IMR-90 (cell line): ENCODE results near the gene CALHM6. TPM values are rescaled to one million over a fixed set of nuclear protein-coding genes. Genes with fewer than 3 reads are reported as not detected.

Experiments
- ATAC-seq: fragments of 200-7000 bp; cut with Tn5 transposase; 2 replicates; pipeline ENCODE4 v1.9.1; 2020; ENCODE audit warnings: low read depth, mild to moderate bottlenecking, moderate library complexity
- BruUV-seq: library from RNA; stranded (reverse); fragments of 400-500 nt; replicated peaks from 2 replicates; lab custom pipeline; 2021; lab: Mats Ljungman, UMichigan
- CTCF ChIA-PET: fragments of 300-600 bp; formaldehyde crosslinking; extraction: SDS; loops from one replicate; lab custom pipeline; 2021; ENCODE audit warnings: antibody characterized with exemption; lab: Yijun Ruan, JAX
- POLR2A ChIA-PET: fragments of 300-600 bp; sonication (Branson Sonifier 250); formaldehyde crosslinking; loops from one replicate; lab custom pipeline; 2022; ENCODE audit warnings: antibody characterized with exemption; ENCODE audit not compliant: unreplicated experiment; lab: Charles Lee
- DNase-seq: peaks from one replicate; pipeline ENCODE4 v3.0.0; 2013
- H2AFZ ChIP-seq: replicated peaks from 2 replicates; pipeline ENCODE3; 2013; ENCODE audit warnings: low read length, mild to moderate bottlenecking; ENCODE audit not compliant: poor library complexity
- H2AK5ac ChIP-seq: 2 replicates; pipeline ENCODE4 v1.6.1; 2013; ENCODE audit warnings: low read depth, low read length, inconsistent platforms
- H2AK9ac ChIP-seq: replicated peaks from 2 replicates; pipeline ENCODE3; 2013; ENCODE audit warnings: mild to moderate bottlenecking, low read depth, low read length, moderate library complexity; ENCODE audit not compliant: poor library complexity
- H2BK120ac ChIP-seq: 2 replicates; pipeline ENCODE4 v1.6.1; 2013; ENCODE audit warnings: low read depth, low read length, inconsistent platforms
- H2BK15ac ChIP-seq: 3 replicates; pipeline ENCODE4 v1.6.1; 2013; ENCODE audit warnings: low read depth, low read length, inconsistent platforms
- H2BK20ac ChIP-seq: 2 replicates; pipeline ENCODE4 v1.6.1; 2013; ENCODE audit warnings: low read depth, mild to moderate bottlenecking, inconsistent platforms, low read length, moderate library complexity
- H2BK5ac ChIP-seq: 2 replicates; pipeline ENCODE4 v1.6.1; 2013; ENCODE audit warnings: mild to moderate bottlenecking, low read depth, low read length, inconsistent platforms; ENCODE audit not compliant: poor library complexity, severe bottlenecking
- H3K14ac ChIP-seq: replicated peaks from 2 replicates; pipeline ENCODE4 v1.6.1; 2013; ENCODE audit warnings: low read depth, low read length, inconsistent platforms
- H3K18ac ChIP-seq: 2 replicates; pipeline ENCODE4 v1.6.1; 2013; ENCODE audit warnings: low read depth, low read length, control low read depth
- H3K23ac ChIP-seq: 2 replicates; pipeline ENCODE4 v1.6.1; 2013; ENCODE audit warnings: low read depth, low read length, inconsistent platforms
- H3K27ac ChIP-seq: 2 replicates; pipeline ENCODE4 v1.5.1; 2013; ENCODE audit warnings: mild to moderate bottlenecking, control low read depth, low read length; ENCODE audit not compliant: insufficient read depth
- H3K27me3 ChIP-seq: 2 replicates; pipeline ENCODE4 v1.6.1; 2013; ENCODE audit warnings: low read length; ENCODE audit not compliant: control insufficient read depth, insufficient read depth
- H3K36me3 ChIP-seq: 2 replicates; pipeline ENCODE4 v1.6.1; 2013; ENCODE audit warnings: low read length, mixed read lengths; ENCODE audit not compliant: control insufficient read depth, insufficient read depth
- H3K4ac ChIP-seq: 2 replicates; pipeline ENCODE4 v1.6.1; 2013; ENCODE audit warnings: low read depth, low read length, inconsistent platforms
- H3K4me1 ChIP-seq: 2 replicates; pipeline ENCODE4 v1.6.1; 2013; ENCODE audit warnings: low read length, mixed read lengths; ENCODE audit not compliant: control insufficient read depth, insufficient read depth
- H3K4me2 ChIP-seq: 2 replicates; pipeline ENCODE4 v1.6.1; 2013; ENCODE audit warnings: low read depth, mild to moderate bottlenecking, control low read depth, low read length, moderate library complexity
- H3K4me3 ChIP-seq: 2 replicates; pipeline ENCODE4 v1.5.1; 2013; ENCODE audit warnings: low read depth, mild to moderate bottlenecking, control low read depth, low read length, moderate library complexity; ENCODE audit not compliant: insufficient read depth
- H3K56ac ChIP-seq: 2 replicates; pipeline ENCODE4 v1.6.1; 2013; ENCODE audit warnings: low read length, inconsistent platforms; ENCODE audit not compliant: insufficient read depth; ENCODE audit errors: extremely low read depth
- H3K79me1 ChIP-seq, 2 experiments: 2 replicates each; pipeline ENCODE4 v1.6.1; 2013; ENCODE audit warnings: low read length in 2 of 2, inconsistent platforms in 1 of 2, low read depth in 1 of 2
- H3K9ac ChIP-seq: 2 replicates; pipeline ENCODE4 v1.6.1; 2013; ENCODE audit warnings: low read depth, low read length, control low read depth
- H3K9me1 ChIP-seq: 2 replicates; pipeline ENCODE4 v1.6.1; 2013; ENCODE audit warnings: low read length, inconsistent platforms; ENCODE audit not compliant: insufficient read depth
- H3K9me3 ChIP-seq: 2 replicates; pipeline ENCODE4 v1.6.1; 2013; ENCODE audit warnings: low read length; ENCODE audit not compliant: control insufficient read depth, insufficient read depth
- H4K20me1 ChIP-seq: 2 replicates; pipeline ENCODE4 v1.6.1; 2013; ENCODE audit warnings: low read length, inconsistent platforms; ENCODE audit not compliant: insufficient read depth
- H4K5ac ChIP-seq: 2 replicates; pipeline ENCODE4 v1.6.1; 2013; ENCODE audit warnings: mild to moderate bottlenecking, low read depth, low read length, control low read depth
- H4K8ac ChIP-seq, 2 experiments: 2 replicates each; pipeline ENCODE4 v1.6.1; 2013; ENCODE audit warnings: low read depth in 2 of 2, low read length in 2 of 2, control low read depth in 1 of 2, inconsistent platforms in 1 of 2
- H4K91ac ChIP-seq: 2 replicates; pipeline ENCODE4 v1.6.1; 2013; ENCODE audit warnings: low read depth, low read length, inconsistent platforms; ENCODE audit not compliant: insufficient read depth
- CEBPB ChIP-seq: IDR thresholded peaks from 2 replicates; pipeline ENCODE4 v1.6.1; 2012; ENCODE audit warnings: low read depth, low read length, improper control_type of control experiment
- CHD1 ChIP-seq: IDR thresholded peaks from 2 replicates; pipeline ENCODE4 v1.6.1; 2012; ENCODE audit warnings: low read depth, low read length, improper control_type of control experiment
- CTCF ChIP-seq: conservative IDR thresholded peaks from 2 replicates; pipeline ENCODE4 v1.5.1; 2012; ENCODE audit warnings: mild to moderate bottlenecking, low read depth, low read length, improper control_type of control experiment
- FOS ChIP-seq: fragments of 150-350 bp; IDR thresholded peaks from 2 replicates; pipeline ENCODE4 v1.6.1; 2016; ENCODE audit warnings: low read depth, low read length
- MAFK ChIP-seq: IDR thresholded peaks from 2 replicates; pipeline ENCODE4 v1.6.1; 2012; ENCODE audit warnings: low read depth, low read length, improper control_type of control experiment
- MAZ ChIP-seq: IDR thresholded peaks from 2 replicates; pipeline ENCODE4 v1.6.1; 2012; ENCODE audit warnings: low read depth, mild to moderate bottlenecking, low read length, improper control_type of control experiment, moderate library complexity, borderline replicate concordance
- MXI1 ChIP-seq: IDR thresholded peaks from 2 replicates; pipeline ENCODE4 v1.6.1; 2012; ENCODE audit warnings: low read depth, mild to moderate bottlenecking, low read length, moderate library complexity, borderline replicate concordance
- POLR2A ChIP-seq: IDR thresholded peaks from 2 replicates; pipeline ENCODE4 v1.6.1; 2012; ENCODE audit warnings: mild to moderate bottlenecking, low read depth, low read length
- RFX5 ChIP-seq: IDR thresholded peaks from 2 replicates; pipeline ENCODE4 v1.8.0; 2012; ENCODE audit warnings: low read depth, mild to moderate bottlenecking, low read length, moderate library complexity
- SMC3 ChIP-seq: fragments of 150-350 bp; IDR thresholded peaks from 2 replicates; pipeline ENCODE4 v1.6.1; 2016; ENCODE audit warnings: low read depth, mild to moderate bottlenecking, antibody characterized with exemption, low read length, moderate library complexity
- USF2 ChIP-seq: fragments of 150-350 bp; IDR thresholded peaks from 2 replicates; pipeline ENCODE4 v1.6.1; 2017; ENCODE audit warnings: mild to moderate bottlenecking, antibody characterized with exemption, low read length, low read depth
- WGBS, 2 experiments: methylation state at CpG; one replicate each; pipeline versions ENCODE4 v1.1.5 to v1.1.7; 2013; ENCODE audit warnings: missing lambda C conversion rate in 2 of 2; ENCODE audit not compliant: insufficient read length in 1 of 2; ENCODE audit errors: extremely low coverage in 2 of 2; 5-methylcytosine and 5-hydroxymethylcytosine counted together
- dilution Hi-C: fragments of 300-500 bp; cut with HindIII; formaldehyde crosslinking; loops from one replicate; pipeline ENCODE4 v1.14.3; 2018; ENCODE audit warnings: low sequenced_read_pairs; ENCODE audit not compliant: unreplicated experiment
- in situ Hi-C: fragments of 300-500 bp; cut with MboI; formaldehyde crosslinking; loops from 3 replicates; pipeline ENCODE4 v1.14.3; 2019; ENCODE audit warnings: low sequenced_read_pairs, inconsistent platforms, mixed read lengths
- intact Hi-C: fragments of 100-400 bp; cut with micrococcal nuclease; formaldehyde crosslinking; loops from 2 replicates; pipeline ENCODE4 v1.10.0; 2022
- polyA plus RNA-seq, 3 experiments: library from polyadenylated mRNA; depleted of rRNA; stranded (reverse); fragments of >200 nt; gene quantifications; 2 replicates each; pipeline ENCODE4 v1.2.3, GENCODE V29; 2012; ENCODE audit warnings: low replicate concordance in 1 of 3
- total RNA-seq: library from RNA; depleted of rRNA; stranded (reverse); fragments of >200 nt; gene quantifications from 2 replicates; pipeline ENCODE4 v1.2.3, GENCODE V29; 2012

Gene CALHM6
- total and polyA plus RNA-seq, 2 of the 4 experiments (the other 2 are of a cell fraction) = 0.72 to 1.5 TPM

- Histone ChIP-seq H3K27ac (no peak overlapping the region), H3K4me2 (no peak overlapping the region), H2BK15ac (no peak overlapping the region), H2BK120ac (no peak overlapping the region), H2AFZ (no peak overlapping the region), H3K23ac (no peak overlapping the region; the same call in 1 of the 2 replicates), H2BK20ac (no peak overlapping the region), H3K14ac (no peak overlapping the region), H3K18ac (no peak overlapping the region), H2AK9ac (no peak overlapping the region), H3K4me3 (no peak overlapping the region), H3K27me3 (no peaks in the 10 kb centered on the region), H3K4me1 (peaks cover 14% of the 10 kb centered on the region), H3K36me3 (no peaks in the 10 kb centered on the region), H2AK5ac (no peak overlapping the region), H3K79me1 (peaks cover 5 to 23% of the 10 kb centered on the region in 2 experiments; a peak in 3 of 4 replicates), H4K20me1 (peaks cover 3% of the 10 kb centered on the region; the same call in 1 of the 2 replicates), H4K5ac (no peak overlapping the region), H3K56ac (no peak overlapping the region), H3K4ac (no peak overlapping the region), H4K8ac (no peak overlapping the region), H4K91ac (no peak overlapping the region), H2BK5ac (no peak overlapping the region), H3K9ac (no peak overlapping the region), H3K9me3 (no peaks in the 10 kb centered on the region), H3K9me1 (peaks cover 15% of the 10 kb centered on the region)
- ChIA-PET POLR2A (no interaction called here), CTCF (interaction anchor here (1.5 to 2.2 kb wide), 2 partner anchors 24 to 156 kb away, joined by 4 to 7 read pairs; no protein-coding TSS in a partner anchor)
- dilution Hi-C loops = no loop called here
- TF ChIP-seq CTCF (no peak), FOS (no peak), SMC3 (no peak), MAZ (no peak), CHD1 (no peak), CEBPB (no peak), POLR2A (no peak), RFX5 (no peak), USF2 (no peak), MAFK (no peak), MXI1 (no peak)
- BruUV-seq = no TSS peak
- intact Hi-C loops = loop anchor here (5.0 kb wide), 1 partner anchor 156 kb away; no protein-coding TSS in a partner anchor
- WGBS, 2 experiments = no CpG with 5 or more reads among the region's 2 CpGs
- DNase-seq (no peak), ATAC-seq (no peak)
- in situ Hi-C loops = loop anchor here (25.0 kb wide), 1 partner anchor 156 kb away; the partner anchor contains the start of gene TSPYL1
These were observed 18.1 kb upstream of the CALHM6 start for GRCh38 chr6:116443105-116443504.
